IPS-11a (cell line): ENCODE results near the gene RMDN3.

Experiments
- H3K4me3 ChIP-seq: one replicate; pipeline ENCODE4 v1.5.1; 2013; ENCODE audit warnings: low read depth, low read length, control low read depth

Gene RMDN3

DNA sequence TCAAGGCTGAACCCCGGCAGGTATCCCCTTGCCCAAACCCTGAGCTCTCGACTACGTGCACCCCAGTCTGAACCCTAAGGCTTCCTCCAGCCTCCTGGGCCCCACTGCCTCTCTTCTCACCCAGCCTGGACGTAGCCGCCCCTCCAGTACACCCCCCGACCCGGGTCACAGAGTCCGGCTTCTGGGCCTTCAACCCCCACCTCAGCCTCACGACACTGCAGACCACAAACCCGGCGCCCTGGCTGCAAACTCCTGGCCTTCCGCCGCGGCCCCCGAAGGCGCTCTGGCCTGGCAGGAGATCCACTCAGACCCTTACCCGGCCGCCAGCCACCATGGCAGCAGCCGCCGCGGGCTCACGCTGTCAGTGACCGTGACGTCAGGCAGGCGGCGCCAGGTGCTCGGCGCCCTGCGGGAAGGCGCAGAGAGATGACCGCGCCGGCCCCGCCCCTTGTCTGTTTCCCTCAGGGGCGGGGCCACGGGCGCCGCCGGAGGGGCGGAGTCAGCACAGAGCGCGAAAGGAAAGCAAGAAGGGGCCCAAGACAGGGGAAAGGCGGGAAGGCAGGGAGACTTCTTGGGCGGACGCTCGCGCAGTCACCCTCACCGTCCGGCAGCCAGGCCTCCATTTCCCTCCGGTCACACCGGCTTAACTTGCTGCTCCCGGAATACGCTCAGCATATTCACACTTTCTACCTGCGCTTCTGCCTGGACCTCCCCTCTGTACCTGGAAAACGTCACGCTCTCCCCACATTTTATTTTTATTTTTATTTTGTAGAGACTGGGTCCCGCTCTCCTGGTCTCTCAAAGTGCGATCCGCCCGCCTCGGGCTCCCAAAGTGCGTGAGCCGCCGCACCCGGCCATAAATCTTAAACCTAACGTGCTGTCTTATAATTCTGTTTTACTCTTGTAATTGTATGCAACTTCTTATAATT lies at the start of gene RMDN3:
Gene RMDN3 (minus strand): TSS at position 372 of the 929 bp plus-strand sequence. CDS start 471 bp downstream, outside the sequence.
- peak within 1 kb of the TSS; percentile 91 for H3K4me3 ChIP-seq

DNA sequence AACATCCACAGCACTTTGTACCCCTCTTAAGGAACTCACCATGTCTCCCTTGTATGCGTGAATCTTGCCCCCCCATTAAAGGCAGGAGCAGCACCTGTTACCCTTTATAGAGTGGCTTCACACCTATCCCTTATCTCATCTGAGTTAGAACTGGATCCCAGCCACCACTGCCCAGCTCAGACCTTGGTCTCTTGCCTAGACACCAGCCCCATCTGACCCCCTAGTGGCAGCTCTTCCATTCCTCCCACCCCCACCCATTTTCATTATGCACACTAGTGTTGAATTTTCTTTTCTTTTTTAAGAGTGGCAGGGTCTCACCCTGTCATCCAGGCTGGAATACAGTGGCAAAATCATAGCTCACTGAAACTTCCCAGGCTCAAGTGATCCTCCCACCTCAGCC lies 48.6 kb upstream of the RMDN3 start:
- H3K4me3 ChIP-seq = no peak overlapping the region

DNA sequence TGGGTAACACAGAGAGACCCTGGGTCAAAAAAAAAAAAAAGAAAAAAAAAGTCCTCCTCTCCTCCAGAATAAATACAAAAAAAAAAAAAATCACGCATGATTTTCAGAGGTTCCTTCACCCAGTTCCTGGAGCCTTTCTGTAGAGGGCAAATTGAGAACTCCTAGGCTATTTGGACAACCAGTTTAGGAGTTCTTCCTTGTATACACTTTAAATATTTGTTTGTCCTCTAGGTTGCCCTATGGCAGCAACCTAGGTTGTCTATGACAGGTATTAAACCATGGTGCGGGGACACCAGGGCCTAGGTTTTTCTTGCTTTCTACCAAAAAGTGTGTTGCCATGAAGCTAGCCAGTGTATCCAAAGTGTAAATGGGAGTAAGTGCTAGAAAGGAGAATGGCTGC lies 48.0 kb upstream of the RMDN3 start:
- no peak overlapping the region for H3K4me3 ChIP-seq

DNA sequence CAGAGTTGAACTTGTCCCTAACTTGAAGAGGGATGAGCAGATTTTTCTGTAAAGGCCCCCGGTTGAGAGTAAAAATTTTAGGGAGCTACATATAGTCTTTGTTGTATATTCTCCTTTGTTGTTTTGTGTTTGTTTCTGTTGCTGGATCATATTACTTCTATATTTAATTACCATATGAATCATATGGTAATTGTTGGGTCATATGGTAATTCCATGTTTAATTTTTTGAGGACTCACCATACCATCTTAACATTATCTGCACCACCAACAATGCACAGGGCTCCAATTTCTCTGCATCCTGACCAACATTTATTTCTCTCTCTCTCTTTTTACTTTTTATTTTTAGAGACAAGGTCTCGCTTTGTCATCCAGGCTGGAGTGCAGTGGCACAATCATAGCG lies 44.5 kb upstream of the RMDN3 start:
- no peak overlapping the region for H3K4me3 ChIP-seq

- no peak overlapping the region for H3K4me3 ChIP-seq
Measured at GRCh38 chr15:40796512-40796911, 41.5 kb upstream of the RMDN3 start.

DNA sequence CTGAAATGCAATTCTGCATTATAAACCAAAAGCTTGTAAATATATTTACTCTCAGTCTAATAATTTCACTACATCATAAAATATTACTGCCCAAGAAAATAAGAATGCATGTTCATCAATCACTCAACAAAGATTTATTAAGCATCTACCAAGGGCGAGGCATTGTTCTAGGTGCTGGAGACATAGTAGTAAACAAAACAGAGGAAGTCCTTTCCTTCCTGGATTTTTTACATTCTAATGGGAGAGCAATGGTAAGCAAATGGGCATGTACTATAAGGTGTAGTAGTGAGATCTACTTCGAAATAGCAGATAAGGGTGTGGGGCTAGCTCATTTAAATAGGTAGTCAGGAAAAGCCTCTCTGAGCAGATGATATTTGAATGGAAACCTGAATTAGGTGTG lies 41.0 kb upstream of the RMDN3 start:
- no peak overlapping the region for H3K4me3 ChIP-seq

DNA sequence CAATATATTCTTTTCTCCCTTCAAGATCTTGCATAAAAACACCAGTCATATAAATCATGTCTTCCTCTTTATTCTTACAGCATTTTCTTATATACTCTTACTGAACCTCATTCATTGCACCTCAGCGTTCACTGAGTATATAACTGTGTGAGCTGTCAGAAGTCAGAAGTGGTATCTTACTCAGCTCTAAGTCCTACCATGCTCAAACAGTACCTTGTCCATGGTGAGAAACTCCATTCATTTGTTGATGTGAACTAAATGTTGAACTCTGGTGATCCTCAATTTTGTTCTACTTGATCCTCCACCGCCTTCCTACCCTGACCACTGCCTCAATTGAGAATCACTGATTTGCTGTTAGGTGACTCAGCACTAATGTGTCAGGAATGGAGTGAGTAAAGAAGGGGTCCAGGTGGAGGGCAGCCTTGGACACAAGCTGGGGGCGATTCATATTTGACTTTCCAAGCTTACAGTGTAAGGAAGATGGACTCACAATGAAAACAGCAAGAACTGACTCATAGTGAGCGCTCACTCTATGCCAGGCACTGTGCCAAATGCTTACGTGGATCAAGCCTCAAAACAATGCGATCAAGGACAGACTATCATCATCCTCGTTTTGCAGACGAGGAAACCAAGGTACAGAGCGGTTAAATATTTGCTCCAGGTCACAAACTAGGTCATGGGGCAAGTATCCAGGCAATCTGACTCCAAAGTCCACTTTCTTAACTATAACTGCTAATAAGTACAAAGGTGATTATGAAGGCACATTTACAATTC lies 38.3 kb upstream of the RMDN3 start:
- no peak overlapping the region for H3K4me3 ChIP-seq

GRCh38 chr15:40792394-40792793 lies 37.3 kb upstream of the RMDN3 start:
- H3K4me3 ChIP-seq = no peak overlapping the region

- H3K4me3 ChIP-seq = no peak overlapping the region
Measured at GRCh38 chr15:40790718-40791117, 35.7 kb upstream of the RMDN3 start.

GRCh38 chr15:40789999-40790398 lies 34.9 kb upstream of the RMDN3 start:
- H3K4me3 ChIP-seq = no peak overlapping the region

DNA sequence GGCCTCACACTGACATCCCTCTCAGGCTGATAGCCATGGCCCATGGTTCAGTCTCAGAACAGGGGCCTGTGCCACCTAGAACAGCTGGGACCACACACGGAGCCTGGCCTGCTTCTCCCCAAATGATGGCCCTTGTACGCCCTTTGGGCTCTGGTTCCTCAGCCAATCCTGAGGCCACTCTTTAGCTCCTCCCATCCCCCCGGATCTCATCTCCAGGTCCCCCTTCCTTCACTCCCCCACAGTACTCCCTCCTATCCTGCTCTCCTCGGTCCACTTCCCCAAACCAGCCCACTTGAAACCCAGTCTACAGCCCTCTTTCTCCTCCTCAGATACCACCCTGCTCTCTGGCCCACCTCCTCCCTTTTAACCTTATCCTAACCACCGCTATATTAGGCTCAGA lies 34.1 kb upstream of the RMDN3 start:
- no peak overlapping the region for H3K4me3 ChIP-seq

DNA sequence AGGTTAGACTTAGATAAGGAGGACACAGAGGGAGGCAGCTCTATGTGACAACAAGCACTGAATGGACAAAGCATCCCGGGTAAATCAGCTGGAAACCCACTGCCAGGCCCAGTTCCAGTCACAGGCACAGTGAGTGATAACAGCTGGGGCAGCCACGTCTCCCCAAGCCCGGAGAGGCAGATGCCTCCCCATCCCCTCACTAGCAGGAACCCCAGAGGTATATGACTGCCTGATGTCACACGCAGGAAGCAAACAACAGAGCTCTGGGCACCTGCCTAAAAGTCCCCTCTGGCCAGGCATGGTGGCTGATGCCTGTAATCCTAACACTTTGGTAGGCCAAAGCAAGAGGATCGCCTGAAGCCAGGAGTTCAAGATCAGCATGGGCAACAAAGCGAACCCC lies 32.9 kb upstream of the RMDN3 start:
- H3K4me3 ChIP-seq = no peak overlapping the region

GRCh38 chr15:40787344-40787841 lies 32.3 kb upstream of the RMDN3 start:
- H3K4me3 ChIP-seq = no peak overlapping the region

GRCh38 chr15:40785814-40786213 lies 30.8 kb upstream of the RMDN3 start:
- H3K4me3 ChIP-seq = no peak overlapping the region

DNA sequence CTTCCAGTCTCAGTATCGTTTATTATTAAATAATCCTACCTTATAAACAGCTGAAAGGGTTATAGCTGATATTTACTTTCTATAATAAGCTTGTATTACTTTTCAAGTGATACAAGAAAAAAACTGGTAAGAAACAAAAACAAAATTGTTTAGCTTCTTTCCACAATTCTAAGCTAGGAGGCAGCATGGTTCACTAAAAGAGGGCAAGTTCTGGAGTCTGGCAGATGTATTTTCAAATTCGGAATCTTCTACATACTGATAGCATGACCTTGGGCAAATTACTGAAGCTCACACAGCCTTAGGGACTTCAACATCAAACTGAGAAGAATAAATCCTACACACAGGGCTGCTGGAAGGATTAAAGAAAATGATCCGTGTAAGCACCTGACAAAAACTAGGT lies 30.1 kb upstream of the RMDN3 start:
- H3K4me3 ChIP-seq = no peak overlapping the region

GRCh38 chr15:40782609-40783227 lies 27.7 kb upstream of the RMDN3 start:
- no peak overlapping the region for H3K4me3 ChIP-seq

GRCh38 chr15:40776537-40777141 lies 21.6 kb upstream of the RMDN3 start:
- no peak overlapping the region for H3K4me3 ChIP-seq

DNA sequence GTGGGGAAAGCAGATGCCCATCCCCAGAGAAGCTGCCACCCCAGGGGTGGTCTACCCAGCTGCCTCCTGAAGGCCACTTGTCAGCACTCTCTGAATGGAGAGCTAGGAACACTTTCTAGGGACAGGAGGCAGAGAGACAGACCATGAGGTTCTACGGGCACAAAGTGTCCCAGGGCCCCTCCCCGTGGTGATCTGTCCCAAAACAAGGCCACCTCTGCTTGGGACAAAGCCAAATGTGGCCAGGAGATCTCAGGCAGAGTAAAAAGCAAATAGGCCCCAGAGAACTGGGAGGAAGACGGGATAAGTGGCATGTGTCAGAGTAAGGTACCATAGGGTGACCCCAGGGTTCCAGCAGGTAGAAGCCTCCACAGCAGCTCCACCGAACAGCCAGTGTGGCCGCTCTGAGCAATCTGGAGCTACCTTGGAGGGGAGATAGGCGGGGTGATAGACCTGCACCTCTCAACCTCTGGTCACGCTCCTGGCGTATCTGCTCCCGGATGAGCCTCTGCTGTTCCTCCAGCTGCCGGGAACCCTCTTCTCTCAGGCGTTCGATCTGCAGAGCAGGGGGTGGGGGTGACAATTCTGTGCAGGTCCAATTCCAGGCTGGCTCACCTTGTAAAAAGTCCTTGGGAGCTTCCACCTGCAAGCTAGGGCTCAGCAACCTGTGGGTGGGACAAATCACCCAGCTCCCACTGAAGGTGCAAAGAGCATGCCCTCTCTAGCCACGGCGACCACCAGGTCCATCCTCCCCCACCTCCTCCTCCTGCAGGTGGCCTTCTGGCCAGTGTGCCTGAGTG lies 20.9 kb upstream of the RMDN3 start:
- H3K4me3 ChIP-seq = no peak overlapping the region

GRCh38 chr15:40775007-40775406 lies 20.0 kb upstream of the RMDN3 start:
- no peak overlapping the region for H3K4me3 ChIP-seq

DNA sequence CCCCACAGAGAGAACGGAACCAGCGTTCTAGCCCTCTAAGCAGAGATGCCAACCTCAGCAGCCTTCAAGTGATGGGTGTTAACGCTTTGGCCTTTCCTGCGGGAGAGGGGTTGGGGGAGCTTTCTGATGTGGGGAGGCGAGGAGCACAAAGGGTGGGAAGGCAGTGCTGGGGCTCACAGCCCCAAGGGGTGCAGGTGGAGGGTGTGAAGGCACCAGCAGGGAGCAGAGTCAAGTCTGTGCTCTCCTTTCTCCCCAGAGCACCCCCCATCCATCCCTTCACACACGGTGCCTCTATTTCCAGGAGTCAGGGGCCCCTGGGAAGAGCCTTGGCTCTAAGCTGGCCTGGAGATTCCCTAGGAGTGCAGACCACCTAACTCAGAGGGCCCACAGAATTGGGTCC lies 18.8 kb upstream of the RMDN3 start:
- no peak overlapping the region for H3K4me3 ChIP-seq
